ENCODE measurements around the gene RBM10. TPM values are rescaled to one million over a fixed set of nuclear protein-coding genes. Genes with fewer than 3 reads are reported as not detected.

RBM10 gene
- total RNA-seq, 1 experiment from 2014 or later: 38.0 TPM

- peak; percentile 76 for DNase-seq (ENCODE audit: low read depth)
- in situ Hi-C loops (cut with HindIII; ENCODE audit: low pct_unique_long_range_greater_than_20kb, low sequenced_read_pairs): no loop called here
These were observed 45.6 kb downstream of the RBM10 start for GRCh38 chrX:47190445-47191269.

GRCh38 chrX:47191331-47191730 is 46.3 kb downstream of the RBM10 start:
- in situ Hi-C loops (cut with HindIII; ENCODE audit: low pct_unique_long_range_greater_than_20kb, low sequenced_read_pairs): no loop called here

GRCh38 chrX:47191806-47192401 is 46.9 kb downstream of the RBM10 start:
- in situ Hi-C loops (cut with HindIII; ENCODE audit: low pct_unique_long_range_greater_than_20kb, low sequenced_read_pairs): no loop called here
- no peak for DNase-seq (ENCODE audit: low read depth)

More at GRCh38 chrX:47191331-47191730, 46.3 kb downstream of the RBM10 start:
- DNase-seq (ENCODE audit: low read depth): peak; percentile 55

GRCh38 chrX:47193475-47194193 is 48.6 kb downstream of the RBM10 start, which contains the start of gene UBA1:
Gene UBA1, plus strand, starts transcription at chrX:47193829. Its CDS starts 4,974 bp downstream, at chrX:47198803.
- in situ Hi-C loops (cut with HindIII; ENCODE audit: low pct_unique_long_range_greater_than_20kb, low sequenced_read_pairs): no loop called here
- peak; percentile 93 for DNase-seq (ENCODE audit: low read depth)

GRCh38 chrX:47194194-47194787 is 49.3 kb downstream of the RBM10 start:
- no peak for DNase-seq (ENCODE audit: low read depth)
- in situ Hi-C loops (cut with HindIII; ENCODE audit: low pct_unique_long_range_greater_than_20kb, low sequenced_read_pairs): no loop called here

- DNase-seq (ENCODE audit: low read depth): no peak
- in situ Hi-C loops (cut with HindIII; ENCODE audit: low pct_unique_long_range_greater_than_20kb, low sequenced_read_pairs): no loop called here
These were observed 51.1 kb downstream of the RBM10 start for GRCh38 chrX:47196098-47196497.

GRCh38 chrX:47197526-47197925 is 52.5 kb downstream of the RBM10 start:
- in situ Hi-C loops (cut with HindIII; ENCODE audit: low pct_unique_long_range_greater_than_20kb, low sequenced_read_pairs): no loop called here
- no peak for DNase-seq (ENCODE audit: low read depth)

- in situ Hi-C loops (cut with HindIII; ENCODE audit: low pct_unique_long_range_greater_than_20kb, low sequenced_read_pairs): no loop called here
- DNase-seq (ENCODE audit: low read depth): no peak
These were observed 53.1 kb downstream of the RBM10 start for GRCh38 chrX:47198026-47198686.

- DNase-seq (ENCODE audit: low read depth): no peak
- in situ Hi-C loops (cut with HindIII; ENCODE audit: low pct_unique_long_range_greater_than_20kb, low sequenced_read_pairs): no loop called here
These were observed 53.7 kb downstream of the RBM10 start for GRCh38 chrX:47198687-47199080.

GRCh38 chrX:47199286-47199685 is 54.3 kb downstream of the RBM10 start:
- in situ Hi-C loops (cut with HindIII; ENCODE audit: low pct_unique_long_range_greater_than_20kb, low sequenced_read_pairs): no loop called here
- DNase-seq (ENCODE audit: low read depth): no peak

- DNase-seq (ENCODE audit: low read depth): peak; percentile 27
- in situ Hi-C loops (cut with HindIII; ENCODE audit: low pct_unique_long_range_greater_than_20kb, low sequenced_read_pairs): no loop called here
These were observed 55.5 kb downstream of the RBM10 start for GRCh38 chrX:47200385-47201150.

- in situ Hi-C loops (cut with HindIII; ENCODE audit: low pct_unique_long_range_greater_than_20kb, low sequenced_read_pairs): no loop called here
- DNase-seq (ENCODE audit: low read depth): no peak
These were observed 56.4 kb downstream of the RBM10 start for GRCh38 chrX:47201345-47201944.

GRCh38 chrX:47202316-47202715 is 57.3 kb downstream of the RBM10 start:
- DNase-seq (ENCODE audit: low read depth): no peak
- in situ Hi-C loops (cut with HindIII; ENCODE audit: low pct_unique_long_range_greater_than_20kb, low sequenced_read_pairs): no loop called here

- in situ Hi-C loops (cut with HindIII; ENCODE audit: low pct_unique_long_range_greater_than_20kb, low sequenced_read_pairs): no loop called here
- no peak for DNase-seq (ENCODE audit: low read depth)
These were observed 57.9 kb downstream of the RBM10 start for GRCh38 chrX:47202877-47203276.

- DNase-seq (ENCODE audit: low read depth): no peak
- in situ Hi-C loops (cut with HindIII; ENCODE audit: low pct_unique_long_range_greater_than_20kb, low sequenced_read_pairs): no loop called here
These were observed 59.9 kb downstream of the RBM10 start for GRCh38 chrX:47204970-47205369.

GRCh38 chrX:47206316-47206715 is 61.3 kb downstream of the RBM10 start:
- no peak for DNase-seq (ENCODE audit: low read depth)
- in situ Hi-C loops (cut with HindIII; ENCODE audit: low pct_unique_long_range_greater_than_20kb, low sequenced_read_pairs): no loop called here

- in situ Hi-C loops (cut with HindIII; ENCODE audit: low pct_unique_long_range_greater_than_20kb, low sequenced_read_pairs): no loop called here
- no peak for DNase-seq (ENCODE audit: low read depth)
These were observed 63.1 kb downstream of the RBM10 start for GRCh38 chrX:47208108-47208507.

All from Caki2 (cell line).